Thyroid gland (tissue), 4 donors: Measurements from ENCODE around the gene HAPLN1. TPM values are rescaled to one million over a fixed set of nuclear protein-coding genes. Genes with fewer than 3 reads are reported as not detected.

ENCODE experiments used
- DNase-seq, 2 donors: peaks; one replicate each; pipeline ENCODE4 v3.0.0-alpha.2; 2019
- H3K27ac ChIP-seq, 3 donors: fragments of 200-600 bp; sonication (generic); 1 replicate in 2 of 3; 2 replicates in 1 of 3; pipeline ENCODE4 v1.5.1; 2016 to 2019; ENCODE audit warnings: mild to moderate bottlenecking in 1 of 3, moderate library complexity in 1 of 3
- H3K27me3 ChIP-seq: fragments of 200-600 bp; sonication (generic); one replicate; pipeline ENCODE4 v1.5.1; 2019
- H3K36me3 ChIP-seq, 2 donors: fragments of 200-600 bp; sonication (generic); one replicate each; pipeline ENCODE4 v1.5.1; 2016 to 2019
- H3K4me1 ChIP-seq, 2 donors: fragments of 200-600 bp; sonication (generic); one replicate each; pipeline ENCODE4 v1.5.1; 2017 to 2019
- H3K4me3 ChIP-seq, 3 donors: fragments of 200-600 bp; sonication (generic); replicated peaks in 1 of 3; 1 replicate in 2 of 3; 2 replicates in 1 of 3; pipeline ENCODE4 v1.5.1; 2016; ENCODE audit warnings: mild to moderate bottlenecking in 1 of 3
- H3K9me3 ChIP-seq: fragments of 200-600 bp; sonication (generic); one replicate; pipeline ENCODE4 v1.5.1; 2017
- POLR2A ChIP-seq, 2 donors: fragments of 450-650 bp; IDR thresholded peaks; one replicate each; pipeline ENCODE4 v1.6.1; 2017; ENCODE audit warnings: antibody characterized with exemption in 2 of 2, mild to moderate bottlenecking in 2 of 2, moderate library complexity in 1 of 2
- WGBS, 2 donors: methylation state at CpG; one replicate each; pipeline ENCODE4 v1.1.5; 2017; 5-methylcytosine and 5-hydroxymethylcytosine counted together
- intact Hi-C: fragments of 100-400 bp; cut with DNase I; formaldehyde crosslinking; loops from one replicate; pipeline ENCODE4 v1.15.1; 2023
- total RNA-seq, 4 donors: library from RNA; depleted of rRNA; stranded (reverse); fragments of >200 nt; gene quantifications; one replicate each; pipeline ENCODE4 v1.2.3, GENCODE V29; 2016
- TF ChIP-seq, protein P1 (sequence below), 6 experiments: fragments of 200-600 bp in 3 of 6; fragments of 450-650 bp in 3 of 6; sonication (generic) in 3 of 6; IDR thresholded peaks; one replicate each; pipeline ENCODE4 v1.5.1; 2016 to 2019; ENCODE audit warnings: antibody characterized with exemption in 6 of 6, mild to moderate bottlenecking in 2 of 6, inconsistent platforms in 1 of 6, moderate library complexity in 1 of 6

HAPLN1 gene
- total RNA-seq, 4 donors from 2014 or later = not detected

DNA sequence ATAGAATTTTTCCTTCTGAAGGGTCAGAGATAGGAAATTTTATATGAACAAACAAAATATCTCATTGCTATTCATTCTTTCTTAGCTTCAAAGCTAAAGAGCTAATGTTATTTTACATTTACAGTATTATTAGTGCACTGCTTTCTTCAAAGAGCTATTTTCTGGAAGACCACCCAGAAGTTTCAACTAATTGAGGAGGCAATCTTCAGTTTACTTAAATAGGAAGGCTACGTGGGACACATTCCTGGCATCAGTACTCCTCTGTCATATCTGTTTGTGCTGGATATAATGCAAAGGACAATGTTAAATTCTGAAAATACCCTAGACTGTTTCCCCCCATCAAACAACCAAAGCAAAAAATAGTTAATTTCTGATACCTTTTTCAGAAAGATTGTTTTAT, 30.8 kb downstream of the HAPLN1 start:
- Histone ChIP-seq H3K27me3 (no peaks in the 10 kb centered on the region), H3K36me3 (no peaks in the 10 kb centered on the region), H3K4me3 (no peak overlapping the region), H3K27ac (no peak overlapping the region), H3K4me1 (no peaks in the 10 kb centered on the region), H3K9me3 (no peaks in the 10 kb centered on the region)
- WGBS, 2 donors = 80% methylated on average over 1 of the region's 1 CpG
- no peak for DNase-seq
- intact Hi-C loops = no loop called here
- no peak for TF ChIP-seq POLR2A (IDR thresholded peaks at IDR 0.05)
- TF ChIP-seq, protein P1, sequence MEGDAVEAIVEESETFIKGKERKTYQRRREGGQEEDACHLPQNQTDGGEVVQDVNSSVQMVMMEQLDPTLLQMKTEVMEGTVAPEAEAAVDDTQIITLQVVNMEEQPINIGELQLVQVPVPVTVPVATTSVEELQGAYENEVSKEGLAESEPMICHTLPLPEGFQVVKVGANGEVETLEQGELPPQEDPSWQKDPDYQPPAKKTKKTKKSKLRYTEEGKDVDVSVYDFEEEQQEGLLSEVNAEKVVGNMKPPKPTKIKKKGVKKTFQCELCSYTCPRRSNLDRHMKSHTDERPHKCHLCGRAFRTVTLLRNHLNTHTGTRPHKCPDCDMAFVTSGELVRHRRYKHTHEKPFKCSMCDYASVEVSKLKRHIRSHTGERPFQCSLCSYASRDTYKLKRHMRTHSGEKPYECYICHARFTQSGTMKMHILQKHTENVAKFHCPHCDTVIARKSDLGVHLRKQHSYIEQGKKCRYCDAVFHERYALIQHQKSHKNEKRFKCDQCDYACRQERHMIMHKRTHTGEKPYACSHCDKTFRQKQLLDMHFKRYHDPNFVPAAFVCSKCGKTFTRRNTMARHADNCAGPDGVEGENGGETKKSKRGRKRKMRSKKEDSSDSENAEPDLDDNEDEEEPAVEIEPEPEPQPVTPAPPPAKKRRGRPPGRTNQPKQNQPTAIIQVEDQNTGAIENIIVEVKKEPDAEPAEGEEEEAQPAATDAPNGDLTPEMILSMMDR (IDR thresholded peaks at IDR 0.05) = no peak

DNA sequence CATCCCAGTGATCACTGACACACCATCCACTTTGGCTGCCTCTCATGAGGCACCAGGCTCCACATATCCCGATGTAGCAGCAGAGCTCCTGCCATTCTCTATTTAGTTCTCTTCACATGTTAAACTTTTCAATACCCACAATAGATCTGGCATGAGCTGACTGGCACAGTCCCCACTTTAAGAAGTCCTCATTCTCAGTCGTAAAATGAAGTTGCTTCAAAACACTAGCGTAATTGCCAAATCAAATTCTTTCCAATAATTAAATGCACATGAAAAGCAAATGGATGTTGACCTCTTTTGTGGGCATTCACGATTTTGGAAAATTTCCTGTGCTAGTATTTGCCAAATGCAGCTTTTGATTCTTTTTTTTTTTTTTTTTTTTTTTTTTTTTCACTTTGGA, 32.4 kb downstream of the HAPLN1 start:
- WGBS, 2 donors = 90 to 91% methylated on average over 4 of the region's 4 CpGs
- H3K4me3 ChIP-seq = no peak overlapping the region
- H3K4me1 ChIP-seq = no peaks in the 10 kb centered on the region
- intact Hi-C loops = no loop called here
- no peaks in the 10 kb centered on the region for H3K36me3 ChIP-seq
- H3K9me3 ChIP-seq = no peaks in the 10 kb centered on the region
- TF ChIP-seq POLR2A (IDR thresholded peaks at IDR 0.05) = no peak
- TF ChIP-seq, protein P1 (IDR thresholded peaks at IDR 0.05) = no peak
- H3K27me3 ChIP-seq = no peaks in the 10 kb centered on the region
- no peak overlapping the region for H3K27ac ChIP-seq
- no peak for DNase-seq

DNA sequence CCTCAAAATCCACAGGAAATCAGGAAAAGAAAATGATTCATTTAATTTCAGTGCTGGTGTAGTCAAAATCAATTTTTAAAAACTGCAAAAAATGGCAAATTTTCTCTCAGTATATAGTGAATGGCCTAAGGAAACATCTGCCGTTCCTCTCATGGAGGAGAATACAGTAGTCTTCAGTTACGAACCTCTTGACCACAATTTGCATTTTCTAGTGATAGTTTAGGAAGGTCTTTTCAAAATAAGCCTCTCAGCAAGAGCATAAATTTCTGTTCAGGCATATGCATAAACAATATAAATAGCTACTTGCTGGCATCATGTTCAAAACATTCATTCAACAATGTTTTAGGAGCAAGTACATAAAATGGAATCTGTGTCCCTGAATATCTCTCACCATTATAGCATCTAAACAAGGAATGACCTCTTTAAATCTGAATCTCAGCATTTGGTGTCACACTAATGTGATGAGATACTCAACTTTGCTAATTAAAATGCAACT, 33.5 kb downstream of the HAPLN1 start:
- TF ChIP-seq, protein P1 (IDR thresholded peaks at IDR 0.05) = no peak
- TF ChIP-seq POLR2A (IDR thresholded peaks at IDR 0.05) = no peak
- H3K36me3 ChIP-seq = no peaks in the 10 kb centered on the region
- no peak overlapping the region for H3K4me3 ChIP-seq
- DNase-seq = no peak
- H3K4me1 ChIP-seq = no peaks in the 10 kb centered on the region
- intact Hi-C loops = no loop called here
- WGBS, 2 donors = 68 to 71% methylated on average over 2 of the region's 2 CpGs
- no peaks in the 10 kb centered on the region for H3K27me3 ChIP-seq
- H3K9me3 ChIP-seq = no peaks in the 10 kb centered on the region
- H3K27ac ChIP-seq = no peak overlapping the region

DNA sequence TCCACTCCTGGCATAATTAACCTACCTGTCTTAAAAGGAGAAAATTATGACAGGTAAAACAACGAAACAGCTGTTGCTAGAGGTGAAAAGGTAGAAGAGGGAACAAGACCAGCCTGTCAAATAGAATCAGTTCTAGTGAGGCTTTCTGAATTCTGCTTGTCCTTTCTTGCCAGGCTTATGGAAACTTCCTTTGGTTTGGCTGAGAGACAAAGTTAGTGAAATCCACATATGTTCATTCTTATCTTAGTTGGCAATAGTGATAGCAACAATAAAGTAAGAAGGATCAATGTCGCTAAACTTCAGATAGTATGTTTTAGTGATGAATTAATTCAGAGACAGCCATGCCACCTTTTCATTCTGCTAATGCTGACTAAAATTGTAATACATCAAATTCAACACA, 34.4 kb downstream of the HAPLN1 start:
- Histone ChIP-seq H3K36me3 (no peaks in the 10 kb centered on the region), H3K4me3 (no peak overlapping the region), H3K27ac (no peak overlapping the region), H3K4me1 (no peaks in the 10 kb centered on the region), H3K9me3 (no peaks in the 10 kb centered on the region), H3K27me3 (no peaks in the 10 kb centered on the region)
- TF ChIP-seq, protein P1 (IDR thresholded peaks at IDR 0.05) = no peak
- no peak for TF ChIP-seq POLR2A (IDR thresholded peaks at IDR 0.05)
- intact Hi-C loops = no loop called here
- 89 to 95% methylated on average over 2 of the region's 2 CpGs for WGBS, 2 donors
- DNase-seq = no peak

DNA sequence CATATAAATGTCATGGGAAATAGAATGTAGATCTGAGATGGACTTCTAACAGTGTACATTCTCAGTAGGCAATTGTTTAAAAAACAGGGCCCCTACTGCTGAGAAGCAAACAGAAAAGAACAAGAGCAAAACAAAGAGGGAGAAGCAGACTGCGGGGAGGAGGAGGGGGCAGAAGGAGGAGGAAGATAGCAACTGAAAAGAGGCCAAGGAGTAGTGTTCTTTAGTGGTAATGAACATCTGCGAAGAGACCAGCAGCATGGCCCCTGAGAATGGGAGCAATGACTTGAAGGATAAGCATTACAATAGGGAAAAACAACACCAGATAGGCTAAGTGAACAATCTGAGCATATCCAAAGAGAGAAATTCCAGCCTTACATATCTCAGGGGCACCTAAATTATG, 36.8 kb downstream of the HAPLN1 start:
- H3K27ac ChIP-seq = no peak overlapping the region
- no peaks in the 10 kb centered on the region for H3K27me3 ChIP-seq
- no peak for TF ChIP-seq POLR2A (IDR thresholded peaks at IDR 0.05)
- TF ChIP-seq, protein P1 (IDR thresholded peaks at IDR 0.05) = no peak
- no peaks in the 10 kb centered on the region for H3K36me3 ChIP-seq
- intact Hi-C loops = no loop called here
- H3K9me3 ChIP-seq = no peaks in the 10 kb centered on the region
- 53 to 59% methylated on average over 2 of the region's 2 CpGs for WGBS, 2 donors
- H3K4me1 ChIP-seq = no peaks in the 10 kb centered on the region
- H3K4me3 ChIP-seq = no peak overlapping the region
- no peak for DNase-seq
